Stimulated activated CD4-positive, alpha-beta T cell treated with anti-CD3 and anti-CD28 coated beads, Interleukin-2, amount 100 ng/mL, for 48 hours (primary cell): Measurements from ENCODE around the gene TUBA3C.
"Not testable (repeated sequence)": the region's sequence is repeated elsewhere in the genome, so short reads cannot be mapped to it uniquely, and the experiment has no call there.

Source experiments
- DNase-seq, 2 donors: peaks; one replicate each; pipeline ENCODE4 v3.0.0-alpha.2; 2020

TUBA3C gene

GRCh38 chr13:19181621-19182485 is at the start of gene TUBA3C:
Gene TUBA3C, minus strand, starts transcription at chr13:19181824. Its CDS starts 77 bp downstream, at chr13:19181747.
- DNase-seq = no peak

GRCh38 chr13:19207413-19207812 is 25.8 kb upstream of the TUBA3C start:
- DNase-seq = not testable (repeated sequence)

- DNase-seq = not testable (repeated sequence)
Measured at GRCh38 chr13:19192622-19193021, 11.0 kb upstream of the TUBA3C start.

GRCh38 chr13:19189911-19190310 is 8.3 kb upstream of the TUBA3C start:
- DNase-seq = not testable (repeated sequence)

- not testable (repeated sequence) for DNase-seq
Measured at GRCh38 chr13:19189368-19189767, 7.7 kb upstream of the TUBA3C start.

GRCh38 chr13:19185865-19186645 is 4.4 kb upstream of the TUBA3C start:
- no peak for DNase-seq

- no peak for DNase-seq
Measured at GRCh38 chr13:19185086-19185864, 3.7 kb upstream of the TUBA3C start.

GRCh38 chr13:19184176-19184575 is 2.6 kb upstream of the TUBA3C start:
- no peak for DNase-seq

GRCh38 chr13:19183676-19184075 is 2.1 kb upstream of the TUBA3C start:
- no peak for DNase-seq

- no peak for DNase-seq
Measured at GRCh38 chr13:19182536-19182935, 912 bp upstream of the TUBA3C start.

- no peak for DNase-seq
Measured at GRCh38 chr13:19181021-19181620, 503 bp downstream of the TUBA3C start.

- no peak for DNase-seq
Measured at GRCh38 chr13:19179916-19180315, 1.7 kb downstream of the TUBA3C start.

GRCh38 chr13:19178901-19179593 is 2.6 kb downstream of the TUBA3C start:
- no peak for DNase-seq

GRCh38 chr13:19176981-19177776 is 4.4 kb downstream of the TUBA3C start:
- DNase-seq = not testable (repeated sequence)

GRCh38 chr13:19173752-19174151 is 7.9 kb downstream of the TUBA3C start:
- no peak for DNase-seq

- no peak for DNase-seq
Measured at GRCh38 chr13:19172647-19173030, 9.0 kb downstream of the TUBA3C start.

- no peak for DNase-seq
Measured at GRCh38 chr13:19172007-19172646, 9.5 kb downstream of the TUBA3C start.

GRCh38 chr13:19171563-19171962 is 10.1 kb downstream of the TUBA3C start:
- DNase-seq = no peak

GRCh38 chr13:19169991-19170390 is 11.6 kb downstream of the TUBA3C start:
- no peak for DNase-seq

GRCh38 chr13:19169496-19169895 is 12.1 kb downstream of the TUBA3C start:
- no peak for DNase-seq

- no peak for DNase-seq
Measured at GRCh38 chr13:19161308-19161707, 20.3 kb downstream of the TUBA3C start.
